ENCODE measurements around the gene ENC1.

GRCh38 chr5:74616236-74617146 is 24.0 kb downstream of the ENC1 start:
- TF ChIP-seq, protein P1, sequence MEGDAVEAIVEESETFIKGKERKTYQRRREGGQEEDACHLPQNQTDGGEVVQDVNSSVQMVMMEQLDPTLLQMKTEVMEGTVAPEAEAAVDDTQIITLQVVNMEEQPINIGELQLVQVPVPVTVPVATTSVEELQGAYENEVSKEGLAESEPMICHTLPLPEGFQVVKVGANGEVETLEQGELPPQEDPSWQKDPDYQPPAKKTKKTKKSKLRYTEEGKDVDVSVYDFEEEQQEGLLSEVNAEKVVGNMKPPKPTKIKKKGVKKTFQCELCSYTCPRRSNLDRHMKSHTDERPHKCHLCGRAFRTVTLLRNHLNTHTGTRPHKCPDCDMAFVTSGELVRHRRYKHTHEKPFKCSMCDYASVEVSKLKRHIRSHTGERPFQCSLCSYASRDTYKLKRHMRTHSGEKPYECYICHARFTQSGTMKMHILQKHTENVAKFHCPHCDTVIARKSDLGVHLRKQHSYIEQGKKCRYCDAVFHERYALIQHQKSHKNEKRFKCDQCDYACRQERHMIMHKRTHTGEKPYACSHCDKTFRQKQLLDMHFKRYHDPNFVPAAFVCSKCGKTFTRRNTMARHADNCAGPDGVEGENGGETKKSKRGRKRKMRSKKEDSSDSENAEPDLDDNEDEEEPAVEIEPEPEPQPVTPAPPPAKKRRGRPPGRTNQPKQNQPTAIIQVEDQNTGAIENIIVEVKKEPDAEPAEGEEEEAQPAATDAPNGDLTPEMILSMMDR (conservative IDR thresholded peaks at IDR 0.05; ENCODE audit: low read length), result no peak
- no peak for TF ChIP-seq EZH2phosphoT487 (IDR thresholded peaks at IDR 0.05; ENCODE audit: borderline replicate concordance, low read depth, low read length)
